Esophagus squamous epithelium (tissue), 5 donors: ENCODE data around the gene KIAA1614. TPM values are rescaled to one million over a fixed set of nuclear protein-coding genes. Genes with fewer than 3 reads are reported as not detected.

Source experiments
- DNase-seq: peaks from one replicate; lab custom pipeline; 2025; lab: John Stamatoyannopoulos, UW
- H3K27ac ChIP-seq, 4 donors: fragments of 200-600 bp; sonication (generic); one replicate each; pipeline ENCODE4 v1.5.1; 2016 to 2019; ENCODE audit warnings: mild to moderate bottlenecking in 1 of 4
- H3K27me3 ChIP-seq, 4 donors: fragments of 200-600 bp; sonication (generic); 1 replicate in 3 of 4; 2 replicates in 1 of 4; pipeline versions ENCODE4 v1.5.1 to v1.6.0; 2017 to 2021; ENCODE audit warnings: antibody characterized with exemption in 1 of 4
- H3K36me3 ChIP-seq, 3 donors: fragments of 200-600 bp; sonication (generic); one replicate each; pipeline ENCODE4 v1.5.1; 2016 to 2019
- H3K4me1 ChIP-seq, 3 donors: fragments of 200-600 bp; sonication (generic); one replicate each; pipeline ENCODE4 v1.5.1; 2017 to 2019
- H3K4me3 ChIP-seq, 4 donors: fragments of 200-600 bp; sonication (generic); 1 replicate in 3 of 4; 2 replicates in 1 of 4; pipeline ENCODE4 v1.5.1; 2016 to 2019; ENCODE audit warnings: mild to moderate bottlenecking in 2 of 4, moderate library complexity in 1 of 4
- H3K9me3 ChIP-seq, 3 donors: fragments of 200-600 bp; sonication (generic); one replicate each; pipeline ENCODE4 v1.5.1; 2016 to 2019
- POLR2A ChIP-seq, 4 donors: fragments of 450-650 bp; IDR thresholded peaks; one replicate each; pipeline ENCODE4 v1.6.1; 2017; ENCODE audit warnings: antibody characterized with exemption in 4 of 4, mild to moderate bottlenecking in 4 of 4, moderate library complexity in 3 of 4
- WGBS, 2 donors: methylation state at CpG; one replicate each; pipeline ENCODE4 v1.1.5; 2018; 5-methylcytosine and 5-hydroxymethylcytosine counted together
- intact Hi-C: fragments of 100-400 bp; cut with DNase I; formaldehyde crosslinking; loops from one replicate; pipeline ENCODE4 v1.15.0; 2022
- total RNA-seq, 4 donors: library from RNA; depleted of rRNA; stranded (reverse); fragments of >200 nt; gene quantifications; one replicate each; pipeline ENCODE4 v1.1.0, GENCODE V29; 2016
- TF ChIP-seq, protein P1 (sequence below), 6 experiments: fragments of 450-650 bp in 4 of 6; fragments of 200-600 bp in 2 of 6; sonication (generic) in 2 of 6; IDR thresholded peaks; one replicate each; pipeline ENCODE4 v1.5.1; 2016 to 2019; ENCODE audit warnings: antibody characterized with exemption in 6 of 6, mild to moderate bottlenecking in 4 of 6, moderate library complexity in 4 of 6
- donor health status: DM: yes; HTN: yes; CAD: no.

KIAA1614 gene
- total RNA-seq, 4 donors from 2014 or later = 0.66 to 7.6 (median 2.8) TPM

DNA sequence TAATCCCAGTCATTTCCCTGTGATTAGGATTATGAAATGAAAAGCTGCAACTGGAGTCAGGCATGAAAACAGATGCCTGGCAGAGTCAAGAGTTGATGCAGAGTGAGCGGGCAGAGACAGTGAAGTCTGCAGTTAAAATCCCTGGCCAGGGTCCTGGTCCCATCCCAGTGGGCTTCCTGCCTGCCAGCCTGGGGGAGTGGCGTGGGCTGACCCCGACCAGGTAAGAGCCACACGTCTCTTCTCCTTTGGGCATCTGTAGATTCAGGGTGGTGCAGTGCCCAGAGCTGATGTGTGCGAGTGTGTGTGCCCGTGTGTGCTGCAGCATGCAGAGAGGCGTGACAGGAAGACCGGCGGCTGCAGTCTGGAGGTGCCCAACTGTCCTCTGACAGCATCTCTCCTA lies 6.2 kb upstream of the KIAA1614 start:
- H3K9me3 ChIP-seq = no peaks in the 10 kb centered on the region
- TF ChIP-seq POLR2A (IDR thresholded peaks at IDR 0.05) = no peak
- TF ChIP-seq, protein P1, sequence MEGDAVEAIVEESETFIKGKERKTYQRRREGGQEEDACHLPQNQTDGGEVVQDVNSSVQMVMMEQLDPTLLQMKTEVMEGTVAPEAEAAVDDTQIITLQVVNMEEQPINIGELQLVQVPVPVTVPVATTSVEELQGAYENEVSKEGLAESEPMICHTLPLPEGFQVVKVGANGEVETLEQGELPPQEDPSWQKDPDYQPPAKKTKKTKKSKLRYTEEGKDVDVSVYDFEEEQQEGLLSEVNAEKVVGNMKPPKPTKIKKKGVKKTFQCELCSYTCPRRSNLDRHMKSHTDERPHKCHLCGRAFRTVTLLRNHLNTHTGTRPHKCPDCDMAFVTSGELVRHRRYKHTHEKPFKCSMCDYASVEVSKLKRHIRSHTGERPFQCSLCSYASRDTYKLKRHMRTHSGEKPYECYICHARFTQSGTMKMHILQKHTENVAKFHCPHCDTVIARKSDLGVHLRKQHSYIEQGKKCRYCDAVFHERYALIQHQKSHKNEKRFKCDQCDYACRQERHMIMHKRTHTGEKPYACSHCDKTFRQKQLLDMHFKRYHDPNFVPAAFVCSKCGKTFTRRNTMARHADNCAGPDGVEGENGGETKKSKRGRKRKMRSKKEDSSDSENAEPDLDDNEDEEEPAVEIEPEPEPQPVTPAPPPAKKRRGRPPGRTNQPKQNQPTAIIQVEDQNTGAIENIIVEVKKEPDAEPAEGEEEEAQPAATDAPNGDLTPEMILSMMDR (IDR thresholded peaks at IDR 0.05) = no peak
- WGBS, 2 donors = 83 to 86% methylated on average over 8 to 9 of the region's 9 CpGs
- H3K36me3 ChIP-seq = no peaks in the 10 kb centered on the region
- H3K27ac ChIP-seq = no peak overlapping the region
- intact Hi-C loops = no loop called here
- no peak overlapping the region for H3K4me3 ChIP-seq
- peaks cover 0 to under 1% (median 0%) of the 10 kb centered on the region in 4 donors for H3K27me3 ChIP-seq
- DNase-seq = no peak
- H3K4me1 ChIP-seq = peaks cover 0 to 9% (median 4%) of the 10 kb centered on the region in 3 donors

DNA sequence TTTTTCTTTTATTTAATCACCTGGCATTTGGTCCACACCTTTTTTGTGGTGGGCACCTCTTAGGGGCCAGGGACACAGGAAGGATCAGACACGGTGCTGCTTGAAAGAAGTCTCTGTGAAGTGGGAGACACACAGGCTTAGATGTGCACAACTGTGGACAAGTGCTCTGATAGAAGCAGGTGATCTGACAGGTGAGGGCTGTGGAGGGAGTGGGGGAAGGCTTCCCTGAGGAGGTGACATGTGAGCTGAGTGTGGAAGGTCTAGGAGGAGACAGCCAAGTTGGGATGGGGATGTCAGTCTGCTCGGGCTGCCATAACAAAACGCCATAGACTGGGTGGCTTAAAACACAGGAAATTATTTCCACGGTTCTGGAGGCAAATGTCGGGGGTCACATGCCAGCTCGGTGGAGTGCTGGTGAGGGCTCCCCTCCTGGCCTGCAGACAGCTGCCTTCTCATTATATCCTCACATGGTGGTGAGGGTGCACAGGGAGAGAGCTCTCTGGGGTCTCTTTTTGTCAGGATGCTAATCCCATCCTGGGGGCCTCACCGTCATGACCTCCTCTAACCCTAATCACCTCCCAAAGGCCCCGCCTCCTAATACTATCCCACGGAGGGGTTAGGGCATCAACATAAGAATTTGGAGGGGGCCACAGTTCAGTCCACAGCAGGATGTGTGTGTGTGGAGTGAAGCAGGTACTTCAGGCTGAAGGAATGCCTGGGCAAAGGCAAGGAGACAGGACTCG lies 5.2 kb upstream of the KIAA1614 start:
- DNase-seq = no peak
- intact Hi-C loops = no loop called here
- no peak overlapping the region for H3K4me3 ChIP-seq

DNA sequence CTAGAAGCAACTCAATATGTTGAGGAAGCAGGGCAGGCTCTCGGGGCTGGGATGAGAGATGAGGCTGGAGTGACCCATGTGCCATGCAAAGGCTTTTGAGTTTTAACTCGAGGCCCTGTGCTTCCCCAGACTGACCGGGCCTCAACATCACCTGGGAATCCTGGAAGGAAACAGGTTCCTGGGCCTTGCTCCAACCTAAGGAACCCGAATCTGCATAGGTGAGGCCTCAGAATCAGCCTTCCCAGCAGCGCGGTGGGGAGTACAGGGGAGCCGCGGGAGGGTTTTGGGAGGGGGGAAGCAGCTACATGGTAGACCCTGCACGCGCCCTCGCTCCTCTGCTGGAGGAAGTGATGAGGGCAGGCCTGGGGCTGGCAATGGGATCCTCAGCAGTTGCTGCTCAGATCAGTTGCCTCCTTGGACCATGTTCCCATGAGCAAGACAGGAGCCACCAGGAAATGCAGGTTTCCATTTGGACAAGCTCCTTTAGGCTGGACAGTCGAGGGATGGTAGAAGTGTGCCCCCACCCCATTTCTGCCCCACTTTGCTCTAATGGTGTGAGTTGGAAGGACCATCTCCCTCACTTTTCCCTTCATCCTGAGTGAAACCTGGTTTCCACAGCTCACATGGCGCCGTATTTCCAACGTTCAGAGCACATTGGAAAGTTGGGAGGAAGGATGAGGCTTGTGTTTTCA lies 4.5 kb upstream of the KIAA1614 start:
- Histone ChIP-seq H3K4me1 (peaks cover 11 to 26% (median 14%) of the 10 kb centered on the region in 3 donors), H3K36me3 (no peaks in the 10 kb centered on the region), H3K27me3 (peaks cover 0 to 18% (median 0%) of the 10 kb centered on the region in 4 donors), H3K9me3 (no peaks in the 10 kb centered on the region), H3K27ac (no peak overlapping the region), H3K4me3 (no peak overlapping the region)
- no peak for DNase-seq
- TF ChIP-seq, protein P1 (IDR thresholded peaks at IDR 0.05) = no peak
- TF ChIP-seq POLR2A (IDR thresholded peaks at IDR 0.05) = no peak
- WGBS, 2 donors = 85 to 92% methylated on average over 9 to 11 of the region's 15 CpGs
- intact Hi-C loops = no loop called here

More for the DNA sequence above, 5.2 kb upstream of the KIAA1614 start:
- Histone ChIP-seq H3K36me3 (no peaks in the 10 kb centered on the region), H3K4me1 (peaks cover 9 to 18% (median 11%) of the 10 kb centered on the region in 3 donors), H3K9me3 (no peaks in the 10 kb centered on the region), H3K27ac (no peak overlapping the region), H3K27me3 (peaks cover 0 to 10% (median 0%) of the 10 kb centered on the region in 4 donors)
- WGBS, 2 donors = 83 to 85% methylated on average over 6 to 7 of the region's 10 CpGs
- no peak for TF ChIP-seq POLR2A (IDR thresholded peaks at IDR 0.05)
- TF ChIP-seq, protein P1 (IDR thresholded peaks at IDR 0.05) = no peak

DNA sequence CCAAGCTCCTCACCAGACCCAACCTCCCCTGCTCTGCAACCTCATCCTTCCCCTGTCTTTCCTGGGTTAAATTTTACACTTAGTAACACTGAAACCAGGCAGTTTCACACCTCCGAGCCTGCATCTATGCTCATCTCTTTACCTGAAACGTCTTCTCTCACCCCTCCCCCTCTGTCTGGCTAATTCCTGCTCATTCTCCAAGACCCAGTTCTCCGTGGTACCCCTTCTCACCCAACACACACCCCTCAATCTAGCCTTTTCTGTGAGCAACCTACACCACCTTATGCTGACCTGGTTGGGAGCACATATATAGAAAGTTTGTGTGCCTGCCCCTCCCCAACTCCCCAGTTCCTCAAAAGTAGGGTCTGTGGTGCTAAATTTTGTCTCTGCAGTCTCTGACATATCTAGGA lies 3.7 kb upstream of the KIAA1614 start:
- Histone ChIP-seq H3K9me3 (no peaks in the 10 kb centered on the region), H3K27me3 (peaks cover 0 to 21% (median 0%) of the 10 kb centered on the region in 4 donors), H3K4me3 (no peak overlapping the region), H3K36me3 (no peaks in the 10 kb centered on the region), H3K4me1 (peaks cover 11 to 34% (median 21%) of the 10 kb centered on the region in 3 donors), H3K27ac (no peak overlapping the region)
- WGBS, 2 donors = 64 to 77% methylated on average over 3 of the region's 3 CpGs
- no peak for DNase-seq
- intact Hi-C loops = no loop called here
- TF ChIP-seq POLR2A (IDR thresholded peaks at IDR 0.05) = no peak
- TF ChIP-seq, protein P1 (IDR thresholded peaks at IDR 0.05) = no peak

DNA sequence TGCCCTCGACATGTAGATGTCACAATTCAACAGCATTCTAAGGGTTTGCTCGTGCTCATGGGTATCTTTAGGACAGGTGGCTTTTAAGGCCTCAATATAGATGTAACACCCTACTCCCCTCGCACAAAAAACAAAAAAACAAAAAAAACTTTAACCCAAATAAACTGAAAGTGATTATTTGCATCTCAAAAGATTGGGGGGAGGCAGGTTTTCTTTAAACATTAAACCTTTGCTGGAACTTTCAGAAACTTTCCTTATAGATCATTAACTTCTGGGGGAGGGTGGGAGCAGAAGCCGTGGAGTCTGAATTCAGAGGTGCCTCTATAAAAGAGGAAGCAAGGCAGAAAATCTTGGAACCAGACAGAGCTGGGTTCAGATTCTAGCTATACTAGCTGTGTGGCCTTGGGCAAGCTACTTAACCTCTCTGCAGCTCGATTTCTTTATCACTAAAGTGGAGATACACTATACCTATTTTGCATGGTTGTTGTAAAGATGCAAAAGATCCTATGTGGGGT lies 3.2 kb upstream of the KIAA1614 start:
- Histone ChIP-seq H3K27me3 (peaks cover 0 to 21% (median 0%) of the 10 kb centered on the region in 4 donors), H3K4me3 (no peak overlapping the region), H3K9me3 (no peaks in the 10 kb centered on the region), H3K27ac (no peak overlapping the region), H3K4me1 (peaks cover 11 to 36% (median 21%) of the 10 kb centered on the region in 3 donors), H3K36me3 (no peaks in the 10 kb centered on the region)
- intact Hi-C loops = no loop called here
- DNase-seq = no peak
- TF ChIP-seq POLR2A (IDR thresholded peaks at IDR 0.05) = no peak
- TF ChIP-seq, protein P1 (IDR thresholded peaks at IDR 0.05) = no peak
- WGBS, 2 donors = 65 to 73% methylated on average over 5 of the region's 5 CpGs
